Endometrial microvascular endothelial cells (primary cell): ENCODE measurements around the gene INTU. TPM values are rescaled to one million over a fixed set of nuclear protein-coding genes. Genes with fewer than 3 reads are reported as not detected.
"Not testable (repeated sequence)": the region's sequence is repeated elsewhere in the genome, so short reads cannot be mapped to it uniquely, and the experiment has no call there.

Experiments used
- in situ Hi-C: cut with HindIII; loops from 2 replicates; pipeline ENCODE4 v1.10.0; 2017; ENCODE audit warnings: low sequenced_read_pairs, low pct_unique_long_range_greater_than_20kb; ENCODE audit errors: inconsistent ontology term
- total RNA-seq: library from RNA; depleted of rRNA; stranded (reverse); fragments of >200 nt; gene quantifications from one replicate; pipeline ENCODE4 v1.2.3, GENCODE V29; 2015; ENCODE audit errors: inconsistent ontology term

The INTU gene
- 2.1 TPM for total RNA-seq

DNA sequence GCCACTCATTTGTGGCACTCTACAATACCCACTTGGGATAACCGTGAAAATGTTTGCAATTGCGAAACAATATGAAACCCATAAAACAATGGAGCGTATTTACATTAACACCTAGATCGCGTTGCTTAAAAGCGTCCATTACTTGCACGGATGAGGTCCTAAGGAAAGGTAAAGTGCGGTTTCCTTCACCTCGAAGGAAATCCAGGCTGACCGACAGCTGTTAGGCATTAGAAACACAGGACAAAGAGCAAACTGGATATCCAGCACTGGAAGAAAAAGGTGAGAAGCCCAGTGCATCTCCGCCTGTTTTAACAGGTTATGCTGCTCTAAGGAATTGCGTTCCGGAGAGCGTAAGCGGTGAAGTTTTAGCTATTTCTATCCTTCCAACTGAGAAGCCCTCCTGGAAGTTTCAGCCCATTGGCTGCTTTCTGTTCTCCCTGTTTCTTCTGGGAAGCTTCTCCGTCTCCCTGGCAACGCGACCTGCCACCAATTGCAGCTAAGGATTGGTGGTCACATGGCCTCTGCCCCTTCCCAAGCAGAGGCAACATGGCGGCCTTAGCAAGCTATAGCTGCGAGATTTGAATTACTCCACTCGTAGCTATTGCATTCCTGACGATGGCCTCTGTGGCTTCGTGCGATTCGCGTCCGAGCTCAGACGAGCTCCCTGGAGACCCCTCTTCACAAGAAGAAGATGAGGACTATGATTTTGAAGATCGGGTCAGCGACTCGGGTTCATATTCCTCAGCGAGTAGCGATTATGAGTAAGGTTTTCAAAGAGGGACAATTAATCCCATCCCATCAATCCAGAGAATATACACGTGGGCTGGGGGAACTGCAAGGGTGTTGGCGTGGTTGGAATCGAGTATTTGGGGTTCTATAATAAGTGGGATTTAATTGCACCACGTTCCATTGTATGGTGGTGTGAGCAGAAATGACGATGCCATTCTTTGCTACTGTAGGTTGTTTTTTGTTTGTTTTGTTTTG, at the start of gene INTU:
Gene INTU, plus strand, starts transcription at position 538 of the 984 bp plus-strand sequence. Its CDS starts 78 bp downstream, at position 616.
- in situ Hi-C loops, result no loop called here

- in situ Hi-C loops, result not testable (repeated sequence)
These were observed 46.3 kb upstream of the INTU start for GRCh38 chr4:127586496-127586895.

GRCh38 chr4:127586922-127587571, 45.7 kb upstream of the INTU start:
- in situ Hi-C loops, result no loop called here

GRCh38 chr4:127589153-127589552, 43.6 kb upstream of the INTU start:
- in situ Hi-C loops, result not testable (repeated sequence)

DNA sequence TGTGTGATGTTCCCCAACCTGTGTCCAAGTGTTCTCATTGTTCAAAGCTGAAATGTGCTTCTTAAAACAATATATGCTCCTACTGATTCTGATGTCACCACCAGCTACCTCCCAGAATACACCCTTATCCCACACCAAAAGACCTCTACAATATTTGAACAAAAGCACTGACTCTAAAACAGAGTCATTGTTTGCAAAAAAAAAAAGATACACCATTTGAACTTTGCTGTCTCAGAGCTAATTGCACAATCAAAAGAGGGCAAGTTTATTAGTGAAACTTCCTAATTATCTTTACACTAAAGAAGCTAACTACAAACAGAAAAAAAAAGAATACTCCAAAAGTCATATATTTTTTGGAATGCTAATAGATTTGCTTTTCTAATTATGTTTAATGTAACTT, 34.1 kb upstream of the INTU start:
- in situ Hi-C loops, result no loop called here

DNA sequence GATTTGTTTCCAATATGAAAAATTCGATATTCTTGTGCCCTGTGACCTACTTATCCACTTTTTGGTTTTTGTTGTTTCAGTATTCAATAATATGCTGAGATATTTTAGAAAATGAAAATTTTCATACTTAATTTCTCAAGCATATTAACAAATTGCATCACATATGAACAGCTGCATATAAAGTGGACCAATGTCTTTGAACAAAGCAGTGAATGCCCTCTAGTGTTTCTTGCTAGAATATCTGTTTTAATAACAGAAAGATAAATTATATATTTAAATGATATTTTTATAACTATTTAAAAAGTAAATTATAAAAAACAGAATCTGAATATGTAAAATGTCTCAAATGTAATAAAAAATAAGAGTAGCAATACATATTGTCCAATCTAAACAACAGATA, 31.7 kb upstream of the INTU start:
- in situ Hi-C loops, result no loop called here

DNA sequence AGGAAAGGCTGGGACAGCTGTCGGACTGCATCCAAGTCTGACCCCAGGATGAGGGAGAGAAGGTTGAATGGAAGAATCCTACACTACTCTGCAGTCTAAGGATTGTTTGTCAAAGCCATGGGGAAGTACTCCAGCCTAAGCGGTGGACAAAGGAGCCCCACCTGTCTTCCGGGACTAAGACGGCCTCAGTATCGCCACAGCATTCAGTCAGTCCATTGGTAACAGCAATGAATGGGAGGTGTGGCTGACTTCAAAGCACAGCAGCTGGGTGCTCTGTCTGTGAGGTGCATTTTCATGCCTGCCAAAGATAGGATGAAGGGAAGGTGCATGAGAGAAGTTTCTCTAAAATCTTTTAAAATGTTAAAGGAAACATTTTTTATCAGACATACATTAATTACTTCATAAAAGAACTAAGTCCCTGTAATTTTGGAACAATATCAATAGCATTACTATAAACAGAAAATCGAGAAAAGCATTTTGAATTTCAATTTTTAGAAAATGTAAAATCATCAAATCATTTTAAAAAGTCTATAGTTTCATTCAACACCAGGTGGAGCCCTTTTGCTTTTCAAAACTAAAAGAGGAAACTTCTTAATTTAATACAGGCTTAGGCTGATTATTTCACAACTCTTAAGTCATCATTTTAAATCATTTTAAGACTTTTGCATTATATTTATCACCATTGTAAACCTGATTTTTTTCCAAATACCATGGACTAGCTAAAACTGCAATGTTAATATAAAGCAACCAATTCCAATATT, 27.6 kb upstream of the INTU start:
- in situ Hi-C loops, result no loop called here

DNA sequence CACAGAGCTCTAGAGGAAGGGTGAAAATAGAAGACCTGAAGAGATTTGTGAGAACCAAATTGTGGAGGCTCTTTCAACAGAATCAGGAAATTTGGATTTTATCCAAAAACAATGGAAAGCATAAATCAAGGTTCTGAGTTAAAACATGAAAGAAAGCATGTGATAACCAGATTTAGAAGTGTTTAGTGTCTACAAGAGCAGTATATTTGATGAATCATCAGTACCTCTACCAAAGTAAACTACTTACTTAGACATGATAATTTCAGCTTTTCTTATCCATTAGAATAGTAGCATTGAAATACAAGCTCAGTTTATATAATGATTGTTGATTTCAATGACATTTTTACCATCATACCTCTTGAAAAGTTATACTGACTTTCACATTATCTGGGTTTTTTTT, 25.9 kb upstream of the INTU start:
- in situ Hi-C loops, result no loop called here

DNA sequence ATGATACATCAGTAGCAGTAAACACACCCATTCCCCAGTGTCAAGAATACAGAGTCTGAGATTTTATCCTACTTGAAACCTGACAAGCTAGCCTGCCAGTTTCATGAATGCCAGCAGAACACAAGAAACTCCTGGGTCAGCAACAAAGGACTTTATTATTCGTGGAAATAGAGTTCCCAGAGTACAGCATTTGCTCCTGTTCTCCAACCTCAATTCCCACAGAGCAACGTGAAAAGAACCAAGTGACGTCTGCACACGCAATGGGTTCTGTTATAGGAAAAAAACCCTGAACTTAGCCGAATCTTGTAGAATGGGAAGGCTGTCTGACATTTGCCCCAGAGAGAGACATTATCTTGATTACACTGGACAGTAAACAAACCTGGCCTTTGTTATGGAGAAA, 23.3 kb upstream of the INTU start:
- in situ Hi-C loops, result no loop called here

DNA sequence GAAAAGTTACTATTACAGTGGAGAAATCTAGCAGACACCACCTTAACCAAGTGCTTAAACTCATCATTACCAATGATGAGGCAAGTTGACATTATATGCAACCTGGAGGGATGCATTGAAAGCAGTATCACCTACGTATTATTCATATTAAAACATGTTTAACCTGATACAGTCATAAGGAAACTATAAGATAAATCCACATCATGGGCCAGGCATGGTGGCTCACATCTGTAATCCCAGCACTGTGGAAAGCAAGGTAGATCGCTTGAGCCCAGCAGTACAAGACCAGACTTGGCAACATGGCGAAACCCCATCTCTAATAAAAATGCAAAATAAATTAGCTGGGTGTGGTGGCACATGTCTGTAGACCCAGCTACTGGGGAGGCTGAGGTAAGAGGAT, 22.3 kb upstream of the INTU start:
- in situ Hi-C loops, result no loop called here

- in situ Hi-C loops, result no loop called here
These were observed 15.9 kb upstream of the INTU start for GRCh38 chr4:127616898-127617297.

DNA sequence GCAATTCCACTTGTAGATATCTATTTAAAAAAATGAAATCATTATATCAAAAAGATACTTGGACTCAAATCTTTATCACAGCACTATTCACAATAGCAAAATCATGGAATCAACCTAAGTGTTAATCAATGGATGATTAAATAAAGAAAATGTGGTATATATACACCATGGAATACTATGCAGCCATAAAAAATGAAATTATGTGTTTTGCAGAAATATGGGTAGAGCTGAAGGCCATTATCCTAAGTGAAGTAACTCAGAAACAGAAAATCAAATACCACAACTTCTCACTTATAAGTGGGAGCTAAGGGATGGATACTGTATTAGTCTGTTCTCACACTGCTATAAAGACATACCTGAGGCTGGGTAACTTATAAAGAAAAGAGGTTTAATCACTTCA, 14.3 kb upstream of the INTU start:
- in situ Hi-C loops, result no loop called here

DNA sequence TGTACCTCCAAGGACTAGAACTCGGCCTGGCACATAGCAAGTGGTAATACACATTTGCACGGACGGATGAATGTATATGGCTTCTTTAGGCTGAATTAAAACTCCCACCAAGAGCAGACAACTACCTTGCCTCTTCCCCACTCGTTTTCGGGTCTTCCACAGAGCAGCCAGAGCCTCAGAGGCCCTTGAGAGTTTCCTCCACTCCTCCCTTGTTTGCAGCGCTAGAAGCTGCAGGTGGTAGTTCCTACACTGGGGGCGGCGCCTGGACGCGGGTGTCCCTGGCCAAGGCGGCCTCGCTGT, 10.2 kb upstream of the INTU start:
- in situ Hi-C loops, result no loop called here

GRCh38 chr4:127622921-127623796, 9.6 kb upstream of the INTU start:
- in situ Hi-C loops, result no loop called here

GRCh38 chr4:127623797-127624083, 9.0 kb upstream of the INTU start:
- in situ Hi-C loops, result no loop called here

GRCh38 chr4:127624173-127624572, 8.6 kb upstream of the INTU start:
- in situ Hi-C loops, result no loop called here

DNA sequence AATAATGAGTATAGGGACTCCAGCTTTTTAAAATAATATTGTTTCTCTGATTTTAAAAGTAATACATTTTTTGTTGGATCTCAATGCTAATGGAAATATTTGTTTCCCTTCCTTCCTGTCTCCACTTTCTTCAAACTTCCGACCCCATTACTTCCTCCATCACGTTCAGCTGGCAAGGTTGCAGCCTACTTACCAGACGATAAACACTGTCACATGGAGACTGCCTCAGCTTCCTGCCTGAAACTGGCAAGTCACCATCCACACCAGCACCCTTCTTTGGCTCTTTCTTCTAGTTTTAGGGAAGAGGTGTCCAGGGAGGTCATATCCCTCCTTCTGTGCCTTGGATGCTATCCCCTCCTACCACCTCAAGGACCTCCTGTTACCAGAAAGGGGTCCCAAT, 3.4 kb upstream of the INTU start:
- in situ Hi-C loops, result no loop called here

GRCh38 chr4:127630152-127630551, 2.6 kb upstream of the INTU start:
- in situ Hi-C loops, result no loop called here

GRCh38 chr4:127631420-127631819, 1.3 kb upstream of the INTU start:
- in situ Hi-C loops, result no loop called here
